Vagina (tissue), 2 donors: Measurements from ENCODE around the gene SH3RF1.

Experiments
- CTCF ChIP-seq, 3 experiments: fragments of 450-650 bp in 2 of 3; fragments of 200-600 bp in 1 of 3; sonication (generic) in 1 of 3; IDR thresholded peaks; one replicate each; pipeline ENCODE4 v1.5.1; 2017 to 2019; ENCODE audit warnings: antibody characterized with exemption in 3 of 3, mild to moderate bottlenecking in 2 of 3, moderate library complexity in 2 of 3
- POLR2AphosphoS5 ChIP-seq, 2 donors: sonication (generic); formaldehyde crosslinking; IDR thresholded peaks; one replicate each; pipeline ENCODE4 v1.9.0; 2017; ENCODE audit warnings: antibody characterized with exemption in 2 of 2, mild to moderate bottlenecking in 2 of 2, low read depth in 1 of 2; ENCODE audit not compliant: insufficient read depth in 1 of 2

GRCh38 chr4:169060391-169061091 lies 210.2 kb downstream of the SH3RF1 start:
- no peak for TF ChIP-seq POLR2AphosphoS5 (IDR thresholded peaks at IDR 0.05; ENCODE audit: insufficient read depth in 1 of 2, low read depth in 1 of 2)
- no peak for TF ChIP-seq CTCF (IDR thresholded peaks at IDR 0.05)
